AG09319 (cell line): ENCODE measurements around the gene ANKRD9.
"Not testable (repeated sequence)": the region's sequence is repeated elsewhere in the genome, so short reads cannot be mapped to it uniquely, and the experiment has no call there.

ENCODE experiments used
- DNase-seq: peaks from one replicate; pipeline ENCODE4 v3.0.0-alpha.2; 2010; ENCODE audit warnings: low read depth; ENCODE audit errors: extremely low read depth
- CTCF ChIP-seq: IDR thresholded peaks from 2 replicates; pipeline ENCODE4 v1.5.1; 2011; ENCODE audit warnings: low read depth, mild to moderate bottlenecking, inconsistent platforms, low read length, moderate library complexity

The ANKRD9 gene

GRCh38 chr14:102509746-102510615 is at the start of gene ANKRD9:
Gene ANKRD9 (minus strand): TSS chr14:102509776. CDS start chr14:102507889, 1,887 bp downstream.
- DNase-seq = peak; percentile 84
- no peak; the same call in 1 of the 2 replicates for TF ChIP-seq CTCF

GRCh38 chr14:102558556-102558955 is 49.0 kb upstream of the ANKRD9 start:
- DNase-seq = no peak
- no peak for TF ChIP-seq CTCF

GRCh38 chr14:102557434-102558226 is 48.1 kb upstream of the ANKRD9 start:
- no peak for TF ChIP-seq CTCF
- DNase-seq = no peak

- DNase-seq = no peak
- no peak for TF ChIP-seq CTCF
Measured at GRCh38 chr14:102556098-102556677, 46.6 kb upstream of the ANKRD9 start.

- DNase-seq = no peak
- TF ChIP-seq CTCF = no peak
Measured at GRCh38 chr14:102554821-102555819, 45.5 kb upstream of the ANKRD9 start.

- DNase-seq = no peak
- no peak for TF ChIP-seq CTCF
Measured at GRCh38 chr14:102551995-102552705, 42.6 kb upstream of the ANKRD9 start.

- not testable (repeated sequence) for DNase-seq
Measured at GRCh38 chr14:102550927-102551401, 41.4 kb upstream of the ANKRD9 start.
